Neutrophil (primary cell): ENCODE results near the gene GID8.

Experiments used
- H3K27ac ChIP-seq: fragments of 200-600 bp; sonication (generic); 2 replicates; pipeline ENCODE4 v1.5.1; 2016; ENCODE audit warnings: mild to moderate bottlenecking, moderate library complexity
- H3K27me3 ChIP-seq: fragments of 200-600 bp; sonication (generic); 2 replicates; pipeline ENCODE4 v1.6.0; 2016; ENCODE audit warnings: mild to moderate bottlenecking
- H3K36me3 ChIP-seq: fragments of 200-600 bp; sonication (generic); 2 replicates; pipeline ENCODE4 v1.5.1; 2017
- H3K4me1 ChIP-seq, 2 experiments: fragments of 200-600 bp in 1 of 2; sonication (generic) in 1 of 2; 1 replicate in 1 of 2; 2 replicates in 1 of 2; pipeline versions ENCODE4 v1.5.1 to v1.6.1; 2013 to 2016; ENCODE audit warnings: low read depth in 1 of 2, low read length in 1 of 2, mild to moderate bottlenecking in 1 of 2, moderate library complexity in 1 of 2; ENCODE audit not compliant: control insufficient read depth in 1 of 2, insufficient read depth in 1 of 2
- H3K4me3 ChIP-seq, 2 experiments: fragments of 200-600 bp in 1 of 2; sonication (generic) in 1 of 2; 1 replicate in 1 of 2; 2 replicates in 1 of 2; pipeline ENCODE4 v1.5.1; 2013 to 2016; ENCODE audit warnings: low read depth in 1 of 2, low read length in 1 of 2, mild to moderate bottlenecking in 1 of 2, moderate library complexity in 1 of 2
- H3K9me3 ChIP-seq: fragments of 200-600 bp; sonication (generic); 2 replicates; pipeline ENCODE4 v1.5.1; 2016
- CTCF ChIP-seq: fragments of 200-600 bp; sonication (generic); IDR thresholded peaks from 2 replicates; pipeline ENCODE4 v1.5.1; 2016; ENCODE audit warnings: antibody characterized with exemption

The GID8 gene

GRCh38 chr20:62982124-62983075 is 44.5 kb downstream of the GID8 start:
- Histone ChIP-seq H3K4me1 (peaks cover 0 to 4% of the 10 kb centered on the region in 2 experiments), H3K36me3 (no peaks in the 10 kb centered on the region), H3K4me3 (no peak overlapping the region), H3K9me3 (no peaks in the 10 kb centered on the region), H3K27ac (no peak overlapping the region), H3K27me3 (peaks cover 97% of the 10 kb centered on the region)
- no peak for TF ChIP-seq CTCF

DNA sequence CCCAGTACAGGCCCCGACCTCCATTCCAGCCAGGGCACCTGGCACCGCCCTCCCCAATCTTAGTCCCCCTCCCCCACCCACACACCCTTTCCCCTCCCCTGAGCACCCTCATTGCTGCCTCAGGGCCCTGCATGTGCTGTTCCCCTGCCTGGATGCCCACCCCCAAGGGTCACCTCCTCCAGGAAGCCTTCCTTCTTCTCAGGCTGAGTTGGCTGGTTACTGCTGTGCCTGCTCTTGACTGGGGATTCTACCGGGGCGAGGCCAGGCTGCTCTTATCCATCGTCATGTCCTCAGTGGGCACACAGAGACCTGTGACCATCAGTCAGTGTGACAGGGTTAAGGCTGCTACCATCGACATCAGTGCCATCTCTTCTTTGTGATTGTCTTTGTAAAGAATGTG is 45.3 kb downstream of the GID8 start:
- H3K4me3 ChIP-seq, result no peak overlapping the region
- H3K27ac ChIP-seq, result no peak overlapping the region
- no peaks in the 10 kb centered on the region for H3K36me3 ChIP-seq
- no peaks in the 10 kb centered on the region for H3K4me1 ChIP-seq
- TF ChIP-seq CTCF, result no peak
- no peaks in the 10 kb centered on the region for H3K9me3 ChIP-seq
- peaks cover 97% of the 10 kb centered on the region for H3K27me3 ChIP-seq

DNA sequence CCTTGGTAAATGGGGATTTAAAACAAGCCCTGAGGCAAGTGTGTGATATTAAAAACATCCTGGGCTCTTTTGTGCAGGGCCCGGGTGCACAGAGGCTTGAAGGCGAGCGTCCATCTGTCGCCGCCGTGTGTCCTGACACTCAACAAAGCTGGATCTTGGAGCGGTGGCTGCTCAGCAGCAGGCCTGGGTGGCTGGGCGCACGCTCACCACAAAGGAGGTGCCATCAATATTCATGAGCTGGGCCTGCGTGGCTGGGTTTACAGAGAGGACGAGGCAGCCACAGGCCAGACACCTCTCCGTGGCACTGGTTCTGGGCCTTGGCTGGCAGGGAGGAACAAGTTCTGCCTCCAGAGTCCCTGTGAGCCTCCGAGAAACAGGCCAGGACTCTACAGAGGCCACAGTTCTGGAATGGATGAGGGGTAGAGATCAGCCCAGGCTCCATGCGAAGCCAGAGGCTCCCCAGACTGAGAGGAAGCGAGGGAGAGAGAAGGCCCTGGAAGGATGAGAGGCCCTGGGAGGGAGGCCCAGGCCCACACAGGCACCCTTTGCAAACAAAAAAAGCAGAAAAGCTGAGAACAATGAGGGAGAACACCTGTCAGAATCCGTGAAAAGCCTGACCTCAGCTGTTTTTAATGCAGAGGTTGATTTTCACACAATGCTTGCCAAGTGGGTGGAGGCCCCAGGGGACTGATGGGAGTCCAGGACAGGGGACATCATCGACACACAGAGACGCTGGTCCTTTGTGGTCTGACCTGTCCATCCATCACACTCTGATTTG is 46.9 kb downstream of the GID8 start:
- Histone ChIP-seq H3K9me3 (no peaks in the 10 kb centered on the region), H3K36me3 (no peaks in the 10 kb centered on the region), H3K27me3 (peaks cover 94% of the 10 kb centered on the region), H3K4me3 (no peak overlapping the region), H3K4me1 (no peaks in the 10 kb centered on the region), H3K27ac (no peak overlapping the region)
- TF ChIP-seq CTCF, result no peak

- no peak overlapping the region for H3K27ac ChIP-seq
- TF ChIP-seq CTCF, result no peak
- no peak overlapping the region for H3K4me3 ChIP-seq
- no peaks in the 10 kb centered on the region for H3K36me3 ChIP-seq
- H3K4me1 ChIP-seq, result no peaks in the 10 kb centered on the region
- no peaks in the 10 kb centered on the region for H3K9me3 ChIP-seq
- H3K27me3 ChIP-seq, result peaks cover 93% of the 10 kb centered on the region
Observed at GRCh38 chr20:62985444-62985778, 47.5 kb downstream of the GID8 start.

DNA sequence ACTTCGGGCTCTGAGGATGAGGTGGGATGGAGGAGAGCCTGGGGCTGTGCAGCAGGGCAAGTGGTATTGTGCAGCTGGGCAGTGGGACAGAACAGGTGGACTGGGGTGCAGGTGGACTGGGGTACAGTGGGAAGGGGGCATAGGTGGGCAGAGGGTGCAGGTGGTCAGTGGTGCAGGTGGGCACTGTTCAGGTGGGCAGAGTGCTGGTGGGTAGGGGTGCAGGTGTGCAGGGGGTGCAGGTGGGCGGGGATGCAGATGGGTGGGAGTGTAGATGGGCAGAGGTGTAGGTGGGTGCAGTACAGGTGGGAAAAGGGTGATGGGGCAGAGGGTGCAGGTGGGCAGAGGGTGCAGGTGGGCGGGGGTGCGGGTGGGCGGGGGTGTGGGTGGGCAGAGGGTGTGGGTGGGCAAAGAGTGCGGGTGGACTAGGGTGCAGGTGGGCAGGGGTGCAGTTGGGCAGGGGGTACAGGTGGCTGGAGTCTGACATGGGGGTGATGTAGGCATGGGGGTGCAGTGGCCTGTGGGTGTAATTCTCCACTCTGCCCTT is 48.4 kb downstream of the GID8 start:
- TF ChIP-seq CTCF, result no peak
- H3K4me1 ChIP-seq, result no peaks in the 10 kb centered on the region
- no peaks in the 10 kb centered on the region for H3K36me3 ChIP-seq
- H3K27me3 ChIP-seq, result peaks cover 93% of the 10 kb centered on the region
- no peak overlapping the region for H3K27ac ChIP-seq
- no peaks in the 10 kb centered on the region for H3K9me3 ChIP-seq
- no peak overlapping the region for H3K4me3 ChIP-seq
